Skeletal muscle tissue (tissue), 4 donors: ENCODE measurements around the gene SNX32. TPM values are rescaled to one million over a fixed set of nuclear protein-coding genes. Genes with fewer than 3 reads are reported as not detected.
A peak's percentile ranks its signal among the peaks of the same experiment; 100 is the strongest.

ENCODE experiments used
- H3K27ac ChIP-seq: one replicate; pipeline ENCODE4 v1.7.0; 2013; ENCODE audit warnings: mild to moderate bottlenecking, low read depth, low read length, inconsistent platforms
- H3K27me3 ChIP-seq, 3 donors: one replicate each; pipeline ENCODE4 v1.7.0; 2013; ENCODE audit warnings: low read length in 3 of 3; ENCODE audit not compliant: control insufficient read depth in 3 of 3, insufficient read depth in 3 of 3
- H3K36me3 ChIP-seq, 3 donors: one replicate each; pipeline ENCODE4 v1.7.0; 2013; ENCODE audit warnings: low read length in 3 of 3; ENCODE audit not compliant: control insufficient read depth in 3 of 3, insufficient read depth in 3 of 3
- H3K4me1 ChIP-seq, 3 donors: one replicate each; pipeline ENCODE4 v1.7.0; 2013; ENCODE audit warnings: low read length in 3 of 3, mild to moderate bottlenecking in 3 of 3; ENCODE audit not compliant: control insufficient read depth in 3 of 3, insufficient read depth in 3 of 3
- H3K4me3 ChIP-seq, 3 donors: one replicate each; pipeline ENCODE4 v1.7.0; 2013; ENCODE audit warnings: low read length in 3 of 3
- H3K9ac ChIP-seq, 3 donors: one replicate each; pipeline ENCODE4 v1.7.0; 2013; ENCODE audit warnings: low read length in 3 of 3, mild to moderate bottlenecking in 3 of 3, moderate library complexity in 2 of 3, low read depth in 1 of 3
- H3K9me3 ChIP-seq, 3 donors: one replicate each; pipeline ENCODE4 v1.7.0; 2013; ENCODE audit warnings: low read length in 3 of 3; ENCODE audit not compliant: control insufficient read depth in 3 of 3
- total RNA-seq: library from RNA; depleted of rRNA; stranded (reverse); fragments of >200 nt; gene quantifications from one replicate; pipeline ENCODE4 v1.2.3, GENCODE V29; 2014
- donor health status: Osteomylitis.

Gene SNX32
- total RNA-seq, 1 donor from 2014 or later, result under 0.01 TPM

- peak overlapping the region in 2 of 3 donors; percentile 30 to 35 for H3K4me3 ChIP-seq
- peaks cover 43 to 60% (median 45%) of the 10 kb centered on the region in 3 donors for H3K4me1 ChIP-seq
Measured at GRCh38 chr11:65892661-65893317, 59.0 kb downstream of the SNX32 start.

GRCh38 chr11:65894034-65894591 lies 60.4 kb downstream of the SNX32 start:
- Histone ChIP-seq H3K9ac (peak overlapping the region in 2 of 3 donors; percentile 70), H3K4me3 (peak overlapping the region; percentile 35 to 48 (median 40)), H3K27me3 (peaks cover 0 to 7% (median 2%) of the 10 kb centered on the region in 3 donors), H3K9me3 (no peaks in the 10 kb centered on the region), H3K27ac (peak overlapping the region; percentile 73), H3K36me3 (no peaks in the 10 kb centered on the region), H3K4me1 (peaks cover 36 to 49% (median 36%) of the 10 kb centered on the region in 3 donors)

More at GRCh38 chr11:65892661-65893317, 59.0 kb downstream of the SNX32 start:
- Histone ChIP-seq H3K9me3 (no peaks in the 10 kb centered on the region), H3K27me3 (no peaks in the 10 kb centered on the region), H3K9ac (peak overlapping the region in 2 of 3 donors; percentile 32 to 96), H3K27ac (peak overlapping the region; percentile 89), H3K36me3 (no peaks in the 10 kb centered on the region)

DNA sequence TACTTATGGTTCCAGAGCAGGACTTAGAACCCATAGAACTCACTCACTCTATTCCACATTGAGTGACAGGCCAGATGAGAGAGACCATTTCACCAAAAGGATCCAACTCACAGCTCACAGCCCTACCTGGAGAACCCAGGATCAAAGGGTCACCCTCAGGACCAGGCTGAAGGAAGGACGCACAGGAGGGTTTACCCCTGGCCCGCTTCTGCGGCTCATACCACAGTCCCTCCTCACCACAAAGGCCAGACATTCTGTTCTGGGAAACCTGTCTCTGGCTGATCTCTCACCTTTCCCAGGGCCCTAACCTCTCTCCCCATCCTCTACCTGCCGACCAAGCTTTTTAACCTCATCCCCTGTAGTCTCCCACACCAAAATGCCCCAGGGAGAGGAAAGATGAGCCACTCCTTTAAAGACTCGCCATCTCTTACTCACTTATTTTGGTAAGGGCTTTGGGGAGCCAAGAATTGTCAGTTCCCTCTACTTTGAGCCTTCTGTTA lies 61.8 kb downstream of the SNX32 start:
- Histone ChIP-seq H3K4me3 (no peak overlapping the region), H3K36me3 (no peaks in the 10 kb centered on the region), H3K4me1 (peaks cover 30 to 46% (median 32%) of the 10 kb centered on the region in 3 donors)

GRCh38 chr11:65896034-65896999 lies 62.6 kb downstream of the SNX32 start:
- peaks cover 4 to 13% (median 11%) of the 10 kb centered on the region in 3 donors for H3K27me3 ChIP-seq
- H3K4me3 ChIP-seq, result no peak overlapping the region
- H3K9ac ChIP-seq, result no peak overlapping the region
- H3K27ac ChIP-seq, result no peak overlapping the region
- peaks cover 26 to 38% (median 33%) of the 10 kb centered on the region in 3 donors for H3K4me1 ChIP-seq
- no peaks in the 10 kb centered on the region for H3K36me3 ChIP-seq
- no peaks in the 10 kb centered on the region for H3K9me3 ChIP-seq

More for the DNA sequence above, 61.8 kb downstream of the SNX32 start:
- H3K9me3 ChIP-seq, result no peaks in the 10 kb centered on the region
- H3K9ac ChIP-seq, result no peak overlapping the region
- no peak overlapping the region for H3K27ac ChIP-seq
- peaks cover 4 to 13% (median 11%) of the 10 kb centered on the region in 3 donors for H3K27me3 ChIP-seq

DNA sequence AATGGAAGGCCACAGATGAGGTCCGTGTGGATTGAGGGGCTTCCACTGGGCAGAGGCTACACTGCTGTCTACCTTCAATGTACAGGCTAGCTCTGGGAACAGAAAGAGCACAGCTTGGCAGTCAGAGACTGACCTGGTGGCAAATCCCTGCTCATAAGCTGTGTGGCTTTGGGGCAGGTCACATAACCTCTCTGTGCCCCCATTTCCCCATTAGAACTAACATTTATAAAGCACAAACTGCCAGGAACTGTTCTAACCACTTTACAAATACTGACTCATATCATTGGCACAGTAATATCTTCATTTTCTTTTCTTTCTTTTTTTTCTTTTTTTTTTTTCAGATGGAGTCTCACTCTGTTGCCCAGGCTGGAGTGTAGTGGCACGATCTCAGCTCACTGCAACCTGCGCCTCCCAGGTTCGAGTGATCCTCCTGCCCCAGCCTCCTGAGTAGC lies 63.3 kb downstream of the SNX32 start:
- peaks cover 21 to 31% (median 25%) of the 10 kb centered on the region in 3 donors for H3K4me1 ChIP-seq
- no peaks in the 10 kb centered on the region for H3K9me3 ChIP-seq
- H3K27me3 ChIP-seq, result peaks cover 4 to 13% (median 11%) of the 10 kb centered on the region in 3 donors
- no peak overlapping the region for H3K9ac ChIP-seq
- H3K36me3 ChIP-seq, result no peaks in the 10 kb centered on the region
- no peak overlapping the region for H3K27ac ChIP-seq
- no peak overlapping the region for H3K4me3 ChIP-seq

DNA sequence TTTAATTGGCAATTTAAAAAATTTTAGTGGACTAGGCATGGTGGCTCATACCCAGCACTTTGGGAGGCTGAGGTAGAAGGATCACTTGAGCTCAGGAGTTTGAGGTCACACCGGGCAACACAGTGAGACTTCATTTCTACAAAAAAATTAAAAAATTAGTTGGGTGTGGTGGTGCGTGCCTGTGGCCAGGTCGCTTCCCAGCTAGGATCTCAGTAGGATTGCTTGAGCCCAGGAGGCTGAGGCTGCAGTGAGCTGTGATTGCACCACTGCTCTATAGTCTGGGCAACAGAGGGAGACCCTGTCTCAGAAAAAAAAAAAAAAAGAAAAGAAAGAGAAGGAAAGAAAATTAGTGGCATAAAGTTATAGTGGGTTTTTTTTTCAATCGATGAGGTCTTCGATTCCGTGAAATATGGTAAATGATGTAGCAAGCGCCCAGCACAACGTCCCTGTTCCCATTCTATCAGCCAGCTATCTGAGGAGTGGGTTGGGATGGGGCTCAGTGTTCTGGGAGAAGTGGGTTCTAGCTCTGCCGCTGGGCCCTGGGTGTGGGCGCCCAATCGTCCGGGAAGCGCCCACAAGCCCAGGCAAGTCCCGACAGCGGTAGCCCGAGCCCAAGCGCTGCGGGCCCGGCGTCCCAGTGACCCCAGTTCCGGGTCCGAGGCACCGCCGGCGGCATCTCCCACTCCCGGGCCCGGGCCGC lies 65.0 kb downstream of the SNX32 start:
- peaks cover 4 to 13% (median 11%) of the 10 kb centered on the region in 3 donors for H3K27me3 ChIP-seq
- no peaks in the 10 kb centered on the region for H3K36me3 ChIP-seq
- no peak overlapping the region for H3K27ac ChIP-seq
- no peaks in the 10 kb centered on the region for H3K9me3 ChIP-seq
- peak overlapping the region in 1 of 3 donors; percentile 69 for H3K4me3 ChIP-seq
- peak overlapping the region in 2 of 3 donors; percentile 33 to 59 for H3K9ac ChIP-seq
- peaks cover 8 to 14% (median 10%) of the 10 kb centered on the region in 3 donors for H3K4me1 ChIP-seq

DNA sequence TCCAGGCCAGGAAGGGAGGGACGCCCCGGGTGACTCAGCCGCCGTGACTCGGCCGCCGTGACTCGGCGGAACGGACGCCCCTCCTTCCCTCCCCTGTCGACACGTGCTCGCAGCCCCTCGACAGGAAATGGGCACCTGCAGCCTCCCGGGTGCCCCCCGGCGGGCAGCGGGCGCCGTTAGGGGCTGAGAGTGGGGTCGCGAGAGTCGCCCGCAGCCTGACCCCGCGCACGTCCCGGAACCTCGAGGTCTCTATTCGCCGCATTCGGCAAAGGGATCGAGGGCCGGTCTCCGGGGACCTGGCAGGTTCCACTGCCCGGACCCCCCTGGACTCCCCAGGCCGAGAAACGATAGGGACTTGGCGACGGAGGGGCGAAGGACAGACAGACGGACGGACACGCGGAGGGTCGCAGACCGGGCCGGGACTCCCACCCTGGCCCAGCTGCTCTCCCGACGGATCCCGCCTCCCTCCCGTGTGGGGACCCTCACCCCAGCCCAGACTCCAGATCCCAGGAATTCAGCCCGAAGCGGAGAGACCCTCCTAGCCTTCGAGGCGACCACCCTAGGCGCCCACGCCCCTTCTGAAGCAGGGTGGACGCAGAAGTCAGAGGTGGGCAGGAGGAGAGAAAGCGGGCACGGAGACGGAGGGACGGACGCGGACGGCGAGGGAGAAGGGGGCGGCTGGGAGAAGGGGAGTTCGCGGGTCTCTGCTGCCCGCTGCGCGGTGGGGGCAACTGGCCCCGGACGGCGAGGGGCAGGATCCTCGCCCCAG lies 65.8 kb downstream of the SNX32 start:
- Histone ChIP-seq H3K36me3 (no peaks in the 10 kb centered on the region), H3K9ac (peak overlapping the region; percentile 43 to 59 (median 54)), H3K4me3 (peak overlapping the region; percentile 55 to 69 (median 61)), H3K27me3 (peaks cover 4 to 13% (median 11%) of the 10 kb centered on the region in 3 donors), H3K9me3 (no peaks in the 10 kb centered on the region), H3K4me1 (peaks cover 6 to 9% (median 9%) of the 10 kb centered on the region in 3 donors), H3K27ac (no peak overlapping the region)

DNA sequence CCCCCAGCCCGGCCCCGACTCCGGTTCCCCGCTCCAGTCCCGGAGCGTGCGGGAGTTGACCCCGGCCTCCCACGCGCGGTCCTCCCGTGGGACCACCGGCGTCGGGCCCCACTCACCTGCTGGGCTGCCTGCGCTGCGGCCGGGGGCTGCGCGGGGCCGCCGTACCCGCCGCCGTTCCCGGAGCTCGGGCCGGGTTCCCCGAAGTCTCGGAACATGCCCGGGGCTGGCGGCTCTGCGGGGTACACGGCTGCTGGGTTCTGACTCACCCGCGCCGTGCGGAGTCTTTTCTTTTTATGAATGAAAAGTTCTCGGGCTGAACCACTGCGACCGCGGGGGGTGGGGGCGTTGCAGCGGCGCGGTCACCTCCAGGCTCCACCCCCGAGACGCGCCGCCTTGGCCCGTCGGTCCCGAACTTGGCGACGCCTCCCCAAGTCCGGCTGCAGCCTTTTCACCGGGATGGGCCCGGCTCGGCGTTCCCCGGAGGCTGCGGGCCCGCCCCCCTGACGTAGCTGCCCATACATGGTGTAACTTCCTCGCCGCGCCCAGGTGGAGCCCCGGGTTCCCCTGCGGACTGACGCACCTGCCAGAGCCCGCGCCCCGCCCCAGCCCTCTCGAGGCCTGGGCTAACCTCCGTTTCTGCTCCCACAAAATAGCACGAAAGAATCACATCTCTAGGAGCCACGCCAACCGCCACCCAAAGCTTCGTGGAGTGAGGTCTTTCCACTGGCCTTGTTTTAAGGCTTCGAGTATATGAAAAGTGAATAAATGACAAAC lies 66.5 kb downstream of the SNX32 start, which contains the start of gene FOSL1:
FOSL1 (minus strand) TSS at position 264 of the 774 bp plus-strand sequence; CDS start at position 215, 49 bp downstream.
- peak within 1 kb of the TSS; percentile 43 to 59 (median 54) for H3K9ac ChIP-seq
- H3K27ac ChIP-seq, result no peak within 1 kb of the TSS
- peaks cover 4 to 13% (median 11%) of the 10 kb centered on the region in 3 donors for H3K27me3 ChIP-seq
- H3K4me1 ChIP-seq, result peaks cover 6 to 9% (median 9%) of the 10 kb centered on the region in 3 donors
- H3K4me3 ChIP-seq, result peak within 1 kb of the TSS; percentile 55 to 69 (median 61)
- H3K36me3 ChIP-seq, result no peaks in the 10 kb centered on the region
- no peaks in the 10 kb centered on the region for H3K9me3 ChIP-seq
